Measurements from ENCODE around the gene RAB11FIP2.
A peak's percentile ranks its signal among the peaks of the same experiment; 100 is the strongest.
"Not testable (repeated sequence)": the region's sequence is repeated elsewhere in the genome, so short reads cannot be mapped to it uniquely, and the experiment has no call there.

Gene RAB11FIP2, protein sequence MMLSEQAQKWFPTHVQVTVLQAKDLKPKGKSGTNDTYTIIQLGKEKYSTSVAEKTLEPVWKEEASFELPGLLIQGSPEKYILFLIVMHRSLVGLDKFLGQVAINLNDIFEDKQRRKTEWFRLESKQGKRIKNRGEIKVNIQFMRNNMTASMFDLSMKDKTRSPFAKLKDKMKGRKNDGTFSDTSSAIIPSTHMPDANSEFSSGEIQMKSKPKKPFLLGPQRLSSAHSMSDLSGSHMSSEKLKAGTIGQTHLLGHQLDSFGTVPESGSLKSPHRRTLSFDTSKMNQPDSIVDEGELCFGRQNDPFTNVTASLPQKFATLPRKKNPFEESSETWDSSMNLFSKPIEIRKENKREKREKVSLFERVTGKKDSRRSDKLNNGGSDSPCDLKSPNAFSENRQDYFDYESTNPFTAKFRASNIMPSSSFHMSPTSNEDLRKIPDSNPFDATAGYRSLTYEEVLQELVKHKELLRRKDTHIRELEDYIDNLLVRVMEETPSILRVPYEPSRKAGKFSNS

GRCh38 chr10:118046395-118047156 lies at the start of gene RAB11FIP2:
Gene RAB11FIP2 (minus strand): TSS chr10:118046941. CDS start chr10:118046163, 778 bp downstream.
- DNase-seq (ENCODE audit: low read depth) = peak; percentile 71

- no peak for DNase-seq (ENCODE audit: low read depth)
Observed at GRCh38 chr10:118096022-118096421, 49.3 kb upstream of the RAB11FIP2 start.

GRCh38 chr10:118092209-118092608 lies 45.5 kb upstream of the RAB11FIP2 start:
- DNase-seq (ENCODE audit: low read depth) = no peak

- no peak for DNase-seq (ENCODE audit: low read depth)
Observed at GRCh38 chr10:118080817-118081216, 34.1 kb upstream of the RAB11FIP2 start.

- no peak for DNase-seq (ENCODE audit: low read depth)
Observed at GRCh38 chr10:118076705-118077104, 30.0 kb upstream of the RAB11FIP2 start.

DNA sequence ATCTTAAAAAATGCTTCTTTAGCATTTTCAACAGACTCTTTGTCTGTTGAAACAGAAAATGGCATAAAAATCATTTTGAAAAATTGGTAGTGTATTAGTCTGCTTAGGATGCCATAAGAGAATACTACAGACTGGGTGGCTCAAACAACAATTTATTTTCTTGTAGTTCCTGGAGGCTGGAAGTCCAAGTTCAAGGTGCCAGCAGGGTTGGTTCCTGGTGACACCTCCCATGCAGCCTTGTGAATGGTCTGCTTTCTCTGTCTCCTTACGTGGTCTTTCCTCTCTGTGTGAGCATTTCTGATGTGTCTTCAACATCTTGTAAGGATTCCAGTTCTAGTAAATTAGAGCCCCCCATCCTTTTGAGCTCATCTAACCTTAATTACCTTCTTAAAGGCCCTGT lies 26.1 kb upstream of the RAB11FIP2 start:
- DNase-seq (ENCODE audit: low read depth) = no peak

- DNase-seq (ENCODE audit: low read depth) = not testable (repeated sequence)
Observed at GRCh38 chr10:118067389-118067788, 20.6 kb upstream of the RAB11FIP2 start.

DNA sequence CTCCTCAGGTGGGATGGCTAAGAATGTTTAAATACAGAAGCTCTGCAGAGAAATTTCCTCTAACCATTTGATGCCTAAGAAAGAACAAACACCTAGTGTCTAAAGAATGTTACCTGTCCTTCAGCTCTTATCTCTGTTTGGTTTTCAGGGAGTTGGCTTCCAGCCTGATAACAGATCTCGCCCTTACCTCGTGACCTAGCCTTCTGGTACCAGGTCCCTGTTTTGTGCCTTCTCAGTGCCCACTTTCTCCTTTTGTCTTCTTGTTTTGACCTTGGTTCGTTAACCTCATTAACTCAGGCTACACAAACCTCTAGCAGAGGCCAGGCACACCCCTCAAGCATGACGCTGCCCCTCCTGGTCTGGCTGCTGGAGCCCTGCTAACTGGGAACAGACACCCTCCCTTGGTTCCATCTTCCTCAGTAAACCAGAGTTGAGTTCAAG lies 16.1 kb upstream of the RAB11FIP2 start:
- no peak for DNase-seq (ENCODE audit: low read depth)

- no peak for DNase-seq (ENCODE audit: low read depth)
Observed at GRCh38 chr10:118058371-118058770, 11.6 kb upstream of the RAB11FIP2 start.

DNA sequence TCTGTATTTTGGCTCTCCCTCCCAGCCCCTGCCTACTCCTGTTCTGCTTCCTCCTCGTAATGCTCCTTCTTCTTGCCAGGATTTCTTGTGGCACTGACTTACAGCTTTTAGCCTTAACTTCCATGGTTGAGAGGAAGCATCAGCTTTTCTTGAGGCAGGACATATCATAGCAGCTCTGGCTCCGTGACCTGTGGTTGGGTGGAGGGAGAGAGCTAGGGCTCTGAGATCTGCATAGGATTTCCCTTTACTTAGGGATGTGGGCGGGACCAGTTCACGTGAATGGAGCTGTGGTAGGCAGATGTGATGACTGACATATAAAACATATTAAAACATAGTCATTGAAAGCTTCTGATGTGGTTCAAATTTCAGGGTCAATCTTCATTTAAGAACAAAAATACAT lies 10.6 kb upstream of the RAB11FIP2 start:
- no peak for DNase-seq (ENCODE audit: low read depth)

- DNase-seq (ENCODE audit: low read depth) = no peak
Observed at GRCh38 chr10:118054383-118054782, 7.6 kb upstream of the RAB11FIP2 start.

GRCh38 chr10:118052816-118053215 lies 6.1 kb upstream of the RAB11FIP2 start:
- no peak for DNase-seq (ENCODE audit: low read depth)

DNA sequence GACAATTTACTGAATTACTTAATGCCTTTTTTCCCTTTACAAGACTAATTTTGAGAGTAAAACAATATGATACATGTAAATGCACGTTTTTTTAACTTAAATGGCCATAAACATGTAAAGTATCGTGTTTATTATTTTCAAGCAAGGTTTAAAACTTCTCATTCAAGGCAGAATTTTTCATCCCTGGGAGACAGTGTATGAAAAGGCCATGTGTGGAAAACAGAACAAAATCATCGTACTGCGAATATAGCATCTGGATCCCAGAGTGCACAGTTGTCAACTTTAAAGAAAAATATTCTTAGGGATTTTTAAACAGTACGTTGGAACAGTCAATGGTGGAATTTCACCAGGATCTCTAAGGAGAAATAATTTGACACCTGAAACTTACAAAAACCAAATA lies 1.1 kb upstream of the RAB11FIP2 start:
- no peak for DNase-seq (ENCODE audit: low read depth)

DNA sequence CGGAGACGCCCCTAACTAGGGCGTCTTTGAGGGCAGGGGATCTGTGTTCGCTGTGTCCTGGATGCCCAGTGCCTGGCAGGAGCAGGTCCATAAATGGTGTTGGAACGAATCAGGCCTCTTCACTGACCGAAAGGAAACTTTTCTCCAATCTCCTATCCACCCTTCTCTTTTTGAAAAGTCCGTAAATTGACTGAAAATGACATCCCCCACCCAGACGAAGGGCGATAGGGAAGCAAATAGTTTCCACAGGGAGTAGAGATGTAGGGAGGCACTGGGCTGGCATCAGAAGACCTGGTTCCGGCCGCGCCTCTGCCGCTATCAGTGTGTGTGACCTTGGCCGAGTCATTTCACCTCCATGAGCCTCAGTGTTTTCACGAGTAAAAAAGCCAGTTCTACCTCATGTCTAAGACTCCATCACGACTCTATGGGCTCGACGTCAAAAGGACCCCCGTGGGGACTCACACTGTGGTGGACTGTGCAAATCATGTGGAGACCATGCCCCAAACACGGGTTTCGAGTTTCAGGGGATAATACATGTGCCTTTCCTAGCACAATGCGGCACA lies 497 bp upstream of the RAB11FIP2 start:
- DNase-seq (ENCODE audit: low read depth) = no peak

DNA sequence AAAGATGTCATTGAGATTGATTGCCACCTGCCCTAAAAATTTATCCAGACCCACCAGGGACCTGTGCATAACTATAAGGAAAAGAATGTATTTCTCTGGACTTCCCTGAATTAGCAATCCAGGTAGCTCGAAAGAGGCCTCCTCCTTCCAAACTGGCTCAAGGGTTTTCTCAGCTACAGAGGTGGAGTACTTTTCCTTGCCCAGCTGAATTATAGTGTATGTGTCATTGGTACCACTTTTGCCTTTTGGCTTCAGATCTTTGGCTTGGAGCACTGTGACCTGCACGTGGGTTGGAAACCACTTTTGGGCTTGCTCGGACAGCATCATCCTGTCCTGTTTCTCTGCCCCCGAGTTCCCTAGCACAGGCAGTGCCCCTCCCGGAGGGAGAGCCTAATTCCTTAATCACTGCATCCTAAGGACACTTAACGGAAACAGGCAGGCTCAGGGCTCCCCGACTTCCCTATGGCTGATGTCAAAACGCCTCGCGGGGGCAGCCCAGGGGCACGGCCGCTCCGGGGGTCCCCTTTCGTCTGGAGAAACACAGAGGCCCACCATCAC lies 825 bp downstream of the RAB11FIP2 start:
- DNase-seq (ENCODE audit: low read depth) = peak; percentile 40

GRCh38 chr10:118045158-118045836 lies 1.4 kb downstream of the RAB11FIP2 start:
- DNase-seq (ENCODE audit: low read depth) = no peak

- DNase-seq (ENCODE audit: low read depth) = no peak
Observed at GRCh38 chr10:118042827-118043242, 3.9 kb downstream of the RAB11FIP2 start.

DNA sequence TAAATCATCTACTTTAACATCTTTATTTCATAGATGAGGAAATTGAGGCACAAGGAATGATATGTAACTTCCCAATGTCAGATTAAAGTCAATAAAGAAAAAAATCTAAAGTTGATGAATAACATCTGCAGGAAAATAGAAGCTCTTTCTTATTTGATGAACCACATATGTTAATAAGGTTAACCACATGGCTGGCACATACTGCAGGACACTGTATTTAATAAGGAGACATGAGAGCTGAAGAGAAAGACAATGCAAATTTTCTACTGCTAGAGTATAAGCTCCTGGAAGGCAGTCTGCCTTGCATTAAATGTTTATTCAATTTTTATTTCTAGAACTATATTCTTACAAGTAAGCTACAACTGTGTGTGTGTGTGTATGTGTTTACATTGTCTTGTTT lies 4.4 kb downstream of the RAB11FIP2 start:
- DNase-seq (ENCODE audit: low read depth) = no peak

- no peak for DNase-seq (ENCODE audit: low read depth)
Observed at GRCh38 chr10:118041316-118041715, 5.4 kb downstream of the RAB11FIP2 start.

- peak; percentile 61 for DNase-seq (ENCODE audit: low read depth)
Observed at GRCh38 chr10:118036281-118036875, 10.4 kb downstream of the RAB11FIP2 start.

DNA sequence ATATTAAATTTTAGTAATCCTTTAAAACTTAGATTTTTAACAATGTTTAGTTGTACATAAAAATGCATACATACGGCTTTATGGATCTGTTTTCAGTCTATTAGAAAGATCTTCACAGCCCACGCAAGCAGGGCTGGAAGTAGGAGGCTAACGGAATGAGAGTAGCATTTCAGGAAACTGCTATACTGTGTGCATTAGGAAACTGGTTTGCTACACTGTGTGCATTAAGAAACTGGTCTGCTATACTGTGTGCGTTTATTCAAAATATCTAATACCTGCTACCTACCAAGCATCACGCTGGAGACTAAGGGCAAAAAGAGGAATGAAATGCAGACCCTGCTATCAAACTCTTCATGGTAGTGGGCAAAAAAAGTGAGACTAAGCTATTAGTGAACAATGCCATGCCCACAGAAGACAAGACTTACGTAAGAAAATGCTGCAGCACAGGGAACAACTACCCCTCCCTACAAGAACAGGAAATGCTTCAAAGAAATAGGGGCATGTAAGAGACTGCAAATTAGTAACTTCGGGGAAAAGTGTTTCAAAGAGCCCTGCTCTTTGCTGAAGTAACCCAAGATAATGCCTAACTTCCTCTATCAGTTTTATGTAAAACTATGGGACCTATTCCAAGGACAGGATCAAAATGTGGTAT lies 11.3 kb downstream of the RAB11FIP2 start:
- no peak for DNase-seq (ENCODE audit: low read depth)

Measured in GM04503 (cell line).